ENCODE results near the gene TRIM66. TPM values are rescaled to one million over a fixed set of nuclear protein-coding genes. Genes with fewer than 3 reads are reported as not detected.

TRIM66 gene
- total RNA-seq, 4 donors from 2014 or later: 7.7 to 48.5 (median 9.4) TPM

DNA sequence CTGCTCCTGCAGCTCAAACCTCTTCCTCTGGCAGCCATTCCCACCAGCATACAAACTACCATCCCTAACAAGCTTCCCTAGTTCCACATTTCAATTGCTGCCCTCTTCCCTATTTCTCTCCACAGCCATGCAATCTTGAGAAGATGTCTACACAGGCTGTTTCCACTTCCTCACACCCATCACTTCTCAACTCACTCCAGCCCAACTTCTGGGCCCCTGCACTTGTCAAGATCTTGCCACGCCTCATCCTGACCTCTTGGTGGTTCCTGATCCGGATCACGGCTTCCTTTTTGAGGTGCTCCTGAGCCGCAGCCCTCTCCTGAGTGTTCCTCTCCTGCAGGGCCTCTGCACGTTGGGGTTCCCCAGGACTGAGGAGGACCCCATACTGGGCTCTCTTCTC is 22.7 kb upstream of the TRIM66 start:
- H3K4me3 ChIP-seq (replicated peaks in 1 of 3): no peak overlapping the region
- H3K9me3 ChIP-seq: no peaks in the 10 kb centered on the region
- H3K27ac ChIP-seq: no peak overlapping the region
- peaks cover 4 to 7% of the 10 kb centered on the region in 2 donors for H3K36me3 ChIP-seq
- peaks cover 25 to 34% of the 10 kb centered on the region in 2 donors for H3K4me1 ChIP-seq
- 83 to 84% methylated on average over 5 of the region's 5 CpGs for WGBS, 2 donors
- TF ChIP-seq POLR2A (IDR thresholded peaks at IDR 0.05): no peak
- TF ChIP-seq, protein P1, sequence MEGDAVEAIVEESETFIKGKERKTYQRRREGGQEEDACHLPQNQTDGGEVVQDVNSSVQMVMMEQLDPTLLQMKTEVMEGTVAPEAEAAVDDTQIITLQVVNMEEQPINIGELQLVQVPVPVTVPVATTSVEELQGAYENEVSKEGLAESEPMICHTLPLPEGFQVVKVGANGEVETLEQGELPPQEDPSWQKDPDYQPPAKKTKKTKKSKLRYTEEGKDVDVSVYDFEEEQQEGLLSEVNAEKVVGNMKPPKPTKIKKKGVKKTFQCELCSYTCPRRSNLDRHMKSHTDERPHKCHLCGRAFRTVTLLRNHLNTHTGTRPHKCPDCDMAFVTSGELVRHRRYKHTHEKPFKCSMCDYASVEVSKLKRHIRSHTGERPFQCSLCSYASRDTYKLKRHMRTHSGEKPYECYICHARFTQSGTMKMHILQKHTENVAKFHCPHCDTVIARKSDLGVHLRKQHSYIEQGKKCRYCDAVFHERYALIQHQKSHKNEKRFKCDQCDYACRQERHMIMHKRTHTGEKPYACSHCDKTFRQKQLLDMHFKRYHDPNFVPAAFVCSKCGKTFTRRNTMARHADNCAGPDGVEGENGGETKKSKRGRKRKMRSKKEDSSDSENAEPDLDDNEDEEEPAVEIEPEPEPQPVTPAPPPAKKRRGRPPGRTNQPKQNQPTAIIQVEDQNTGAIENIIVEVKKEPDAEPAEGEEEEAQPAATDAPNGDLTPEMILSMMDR (IDR thresholded peaks at IDR 0.05): no peak
- intact Hi-C loops (cut with DNase I): no loop called here
- no peaks in the 10 kb centered on the region for H3K27me3 ChIP-seq
- DNase-seq: no peak

DNA sequence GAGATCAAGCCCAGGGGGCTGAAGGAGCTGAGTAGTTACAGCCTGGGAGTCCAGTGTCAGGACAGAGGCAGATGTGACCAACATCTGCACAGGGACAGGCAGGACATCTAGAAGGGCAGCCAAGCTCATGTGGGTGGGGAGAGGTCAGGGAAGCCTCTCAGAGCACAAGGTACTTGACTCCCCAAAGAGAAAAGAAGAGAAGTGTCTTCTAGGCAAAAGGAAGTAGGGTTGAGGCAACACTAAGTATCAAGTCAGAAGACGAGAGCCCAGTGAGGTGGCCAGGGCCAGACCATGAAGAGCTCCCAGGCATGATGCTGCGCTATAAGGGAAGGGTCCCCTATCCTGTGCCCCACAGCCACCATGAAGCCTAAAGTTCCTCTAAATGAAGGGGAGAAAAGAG is 21.7 kb upstream of the TRIM66 start:
- intact Hi-C loops (cut with DNase I): no loop called here
- H3K36me3 ChIP-seq: peaks cover 4 to 10% of the 10 kb centered on the region in 2 donors

DNA sequence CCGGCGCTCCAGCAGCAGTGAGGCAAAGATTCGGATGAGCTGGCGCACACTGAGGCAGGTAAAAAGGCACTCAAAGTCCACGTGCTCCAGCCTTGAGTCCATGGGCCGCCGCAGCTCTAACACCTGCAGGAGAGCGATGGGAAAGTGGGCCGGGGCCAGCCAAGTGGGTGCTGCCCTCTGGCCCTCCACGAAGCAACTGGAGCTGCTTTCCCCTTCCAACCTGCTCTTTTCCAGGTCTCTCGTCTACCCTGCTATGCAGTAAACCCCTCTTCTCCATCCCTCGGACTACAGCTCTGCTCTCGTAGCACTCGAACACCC is 20.1 kb upstream of the TRIM66 start:
- TF ChIP-seq POLR2A (IDR thresholded peaks at IDR 0.05): no peak
- TF ChIP-seq, protein P1 (IDR thresholded peaks at IDR 0.05): no peak
- Histone ChIP-seq H3K9me3 (no peaks in the 10 kb centered on the region), H3K36me3 (peaks cover 11 to 23% of the 10 kb centered on the region in 2 donors), H3K27me3 (no peaks in the 10 kb centered on the region), H3K4me3 (replicated peaks in 1 of 3) (no peak overlapping the region), H3K4me1 (peaks cover 8 to 18% of the 10 kb centered on the region in 2 donors), H3K27ac (no peak overlapping the region)
- no peak for DNase-seq
- intact Hi-C loops (cut with DNase I): no loop called here
- WGBS, 2 donors: 91 to 93% methylated on average over 14 of the region's 14 CpGs

More for the DNA sequence above, 21.7 kb upstream of the TRIM66 start:
- no peaks in the 10 kb centered on the region for H3K9me3 ChIP-seq
- 88 to 97% methylated on average over 2 of the region's 2 CpGs for WGBS, 2 donors
- H3K27me3 ChIP-seq: no peaks in the 10 kb centered on the region
- DNase-seq: no peak
- TF ChIP-seq, protein P1 (IDR thresholded peaks at IDR 0.05): no peak
- no peak for TF ChIP-seq POLR2A (IDR thresholded peaks at IDR 0.05)
- H3K4me3 ChIP-seq (replicated peaks in 1 of 3): no peak overlapping the region
- peaks cover 21 to 32% of the 10 kb centered on the region in 2 donors for H3K4me1 ChIP-seq
- no peak overlapping the region for H3K27ac ChIP-seq

DNA sequence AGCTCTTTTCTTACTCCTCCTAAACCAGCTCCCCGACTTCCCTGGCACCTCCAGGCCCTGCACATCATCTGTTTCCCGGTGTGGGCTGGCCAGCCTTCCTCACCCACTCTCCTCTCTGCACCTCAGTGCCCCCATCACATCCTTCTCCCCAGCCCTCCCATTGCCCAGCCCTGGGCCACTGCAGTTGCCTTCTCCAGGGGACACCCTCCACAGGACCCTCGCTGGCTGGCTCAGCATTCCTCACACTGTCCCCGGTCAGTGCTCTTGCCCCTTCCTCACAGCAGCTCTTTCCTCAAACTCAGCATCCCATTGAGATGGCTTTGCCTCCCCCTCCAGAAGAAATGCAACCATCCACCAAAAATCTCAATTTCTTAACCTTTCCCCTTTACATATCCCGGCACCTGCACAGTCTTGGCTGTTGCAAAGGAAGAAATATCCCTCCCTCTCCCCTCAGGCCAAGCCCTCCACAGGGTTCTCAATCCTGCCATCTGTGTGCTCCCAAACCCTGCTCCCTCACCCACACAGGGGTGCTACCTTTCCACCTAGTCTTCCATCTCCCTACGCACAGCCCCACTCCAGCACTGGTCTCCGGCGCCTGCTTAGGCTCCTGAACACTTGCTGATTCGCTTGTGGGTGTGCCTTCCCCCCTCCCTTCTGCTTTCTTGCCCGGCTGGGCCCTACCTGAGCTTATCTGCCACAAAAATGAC is 19.6 kb upstream of the TRIM66 start:
- Histone ChIP-seq H3K4me3 (replicated peaks in 1 of 3) (no peak overlapping the region), H3K9me3 (no peaks in the 10 kb centered on the region), H3K36me3 (peaks cover 16 to 28% of the 10 kb centered on the region in 2 donors), H3K27me3 (no peaks in the 10 kb centered on the region), H3K4me1 (peaks cover 4 to 13% of the 10 kb centered on the region in 2 donors), H3K27ac (no peak overlapping the region)
- DNase-seq: no peak
- 93 to 94% methylated on average over 10 of the region's 10 CpGs for WGBS, 2 donors
- intact Hi-C loops (cut with DNase I): no loop called here
- TF ChIP-seq POLR2A (IDR thresholded peaks at IDR 0.05): no peak
- TF ChIP-seq, protein P1 (IDR thresholded peaks at IDR 0.05): no peak

DNA sequence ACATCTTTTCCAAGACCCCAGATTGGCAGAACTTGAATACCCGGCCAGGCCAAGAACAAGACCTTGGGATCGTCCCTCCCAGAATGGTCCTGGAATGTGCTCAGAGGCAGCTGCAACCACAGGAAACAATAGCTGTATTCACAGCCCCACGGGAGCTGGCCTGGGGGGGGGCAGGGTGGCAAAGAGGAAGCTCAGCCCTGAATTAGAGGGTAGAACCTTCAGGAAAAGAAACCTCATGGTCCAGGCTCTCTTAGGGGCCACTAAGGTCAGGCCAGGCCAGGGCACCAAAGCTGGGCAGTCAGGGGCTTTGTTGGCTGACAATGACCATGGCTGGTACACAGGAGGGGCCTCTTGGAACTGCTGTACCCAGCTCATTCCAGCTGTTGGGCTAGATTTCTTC is 17.4 kb upstream of the TRIM66 start:
- Histone ChIP-seq H3K4me1 (peaks cover 0 to 10% of the 10 kb centered on the region in 2 donors), H3K36me3 (peaks cover 33 to 49% of the 10 kb centered on the region in 2 donors), H3K9me3 (no peaks in the 10 kb centered on the region), H3K27me3 (no peaks in the 10 kb centered on the region), H3K4me3 (replicated peaks in 1 of 3) (no peak overlapping the region), H3K27ac (no peak overlapping the region)
- WGBS, 2 donors: 45 to 58% methylated on average over 2 to 3 of the region's 3 CpGs
- TF ChIP-seq, protein P1 (IDR thresholded peaks at IDR 0.05): no peak
- TF ChIP-seq POLR2A (IDR thresholded peaks at IDR 0.05): no peak
- intact Hi-C loops (cut with DNase I): loop anchor here (10.0 kb wide), 1 partner anchor 105 kb away; no protein-coding TSS in a partner anchor
- no peak for DNase-seq

All from thyroid gland (tissue), 4 donors.